ENCODE results near the gene NOCT.
"Not testable (repeated sequence)": the region's sequence is repeated elsewhere in the genome, so short reads cannot be mapped to it uniquely, and the experiment has no call there.

Gene NOCT

DNA sequence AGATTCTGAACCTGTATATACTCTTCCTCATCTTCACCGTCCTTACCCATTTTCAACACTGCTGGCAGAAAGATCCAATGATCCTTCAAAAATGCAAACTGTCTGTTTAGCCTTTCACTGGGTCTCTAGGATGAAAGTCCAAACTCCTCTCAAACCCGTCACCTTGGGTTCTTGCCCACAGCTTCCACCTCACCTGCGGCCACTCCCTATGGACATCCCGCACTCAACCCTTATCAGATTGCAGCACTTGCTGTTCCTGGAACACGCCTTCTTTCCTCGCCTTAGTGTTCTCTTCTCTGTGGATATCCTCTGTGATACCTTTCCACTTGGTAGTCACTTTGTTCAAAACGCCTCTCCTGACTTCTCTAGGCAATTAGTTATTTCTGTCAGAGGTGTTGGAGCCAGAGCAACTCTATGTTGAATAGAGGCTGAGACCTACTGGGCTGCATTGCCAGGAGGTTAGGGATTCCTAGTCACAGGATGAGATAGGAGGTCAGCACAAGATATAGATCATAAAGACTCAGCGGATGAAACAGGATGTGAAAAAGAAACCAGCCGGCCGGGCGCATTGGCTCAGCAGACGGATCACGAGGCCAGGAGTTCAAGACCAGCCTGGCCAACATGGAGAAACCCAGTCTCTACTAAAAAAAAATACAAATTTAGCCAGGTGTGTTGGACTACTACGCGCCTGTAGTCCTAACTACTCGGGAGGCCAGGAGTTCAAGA, 4.2 kb upstream of the NOCT start:
- DNase-seq: no peak

DNA sequence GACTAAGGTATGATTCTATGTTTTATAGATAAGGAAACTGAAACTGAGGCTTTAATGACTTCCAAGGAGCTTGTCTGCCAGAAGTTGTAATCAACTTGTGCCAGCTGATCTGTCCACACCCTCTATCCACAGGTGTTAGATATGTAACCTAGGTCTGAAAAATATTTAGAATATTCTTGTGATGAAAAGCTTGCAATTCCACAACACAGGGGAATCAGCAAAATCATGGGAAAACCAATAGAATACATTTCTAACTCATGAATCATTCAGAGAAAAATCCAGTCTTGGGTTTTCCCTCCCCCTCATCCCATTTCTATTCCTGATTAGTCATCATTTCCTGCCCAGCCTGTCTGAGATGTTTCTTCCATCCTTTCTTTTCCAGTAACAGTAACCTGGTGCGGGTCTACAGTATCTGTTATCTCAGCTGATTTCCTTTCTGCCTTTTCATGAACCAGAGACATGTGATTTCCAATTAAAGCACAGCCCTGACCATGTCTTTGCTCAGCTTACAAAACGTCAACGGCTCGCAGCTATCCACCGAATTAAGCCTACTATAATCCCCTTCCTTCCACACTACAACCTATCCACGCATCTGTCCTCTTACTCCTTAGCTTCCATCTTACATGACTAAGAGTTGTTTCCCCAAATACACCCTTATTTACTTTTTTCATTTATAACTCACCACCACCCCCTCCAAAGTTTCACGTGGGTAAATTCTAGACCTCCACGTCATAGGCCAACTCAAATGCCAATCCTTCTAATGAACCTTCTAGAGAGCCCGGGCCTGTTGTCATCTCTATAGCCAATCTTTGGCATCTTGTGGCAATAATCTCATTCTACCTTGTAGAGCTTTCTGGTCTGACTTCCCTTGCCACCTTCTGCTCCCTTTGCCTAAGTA, 961 bp upstream of the NOCT start:
- peak in 1 of 2 donors; percentile 7 for DNase-seq

DNA sequence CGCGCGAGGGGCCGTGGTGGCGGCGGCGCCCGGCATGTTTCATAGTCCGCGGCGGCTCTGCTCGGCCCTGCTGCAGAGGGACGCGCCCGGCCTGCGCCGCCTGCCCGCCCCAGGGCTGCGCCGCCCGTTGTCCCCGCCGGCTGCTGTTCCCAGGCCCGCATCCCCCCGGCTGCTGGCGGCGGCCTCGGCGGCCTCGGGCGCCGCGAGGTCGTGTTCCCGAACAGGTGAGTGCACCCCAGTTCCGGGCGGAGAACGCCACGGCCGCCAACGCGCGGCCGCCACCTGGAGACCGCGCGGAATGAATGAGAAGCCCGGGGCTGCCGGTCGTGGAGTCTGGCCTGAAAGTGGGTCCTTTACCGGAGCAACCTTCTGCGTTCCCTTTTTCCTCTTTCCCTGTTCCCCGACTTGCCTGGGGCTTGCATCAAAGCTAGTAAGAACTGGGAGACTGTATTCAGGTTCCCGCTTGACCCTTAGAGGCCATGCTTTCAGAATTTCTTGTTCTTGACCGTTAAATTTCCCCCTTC, 429 bp downstream of the NOCT start:
- peak; percentile 31 to 36 for DNase-seq

DNA sequence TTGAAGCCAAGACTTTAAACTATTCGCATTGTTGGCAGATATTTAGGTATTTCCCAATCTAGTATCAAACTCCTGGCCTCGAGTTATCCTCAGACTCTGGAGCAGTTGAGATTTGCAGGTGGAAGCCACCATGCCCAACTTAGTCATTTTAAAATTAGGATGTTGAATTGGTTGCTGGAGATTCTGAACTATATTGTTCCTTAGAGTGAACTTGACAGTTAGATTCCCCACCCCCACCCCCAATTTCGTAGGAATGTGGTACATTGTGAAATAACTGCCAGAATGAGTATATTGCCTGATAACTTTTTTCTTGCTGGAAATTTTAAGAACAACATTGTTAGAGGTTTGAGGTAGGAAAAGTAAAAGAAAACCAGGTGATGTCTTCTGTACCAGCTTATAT, 2.3 kb downstream of the NOCT start:
- DNase-seq: no peak

DNA sequence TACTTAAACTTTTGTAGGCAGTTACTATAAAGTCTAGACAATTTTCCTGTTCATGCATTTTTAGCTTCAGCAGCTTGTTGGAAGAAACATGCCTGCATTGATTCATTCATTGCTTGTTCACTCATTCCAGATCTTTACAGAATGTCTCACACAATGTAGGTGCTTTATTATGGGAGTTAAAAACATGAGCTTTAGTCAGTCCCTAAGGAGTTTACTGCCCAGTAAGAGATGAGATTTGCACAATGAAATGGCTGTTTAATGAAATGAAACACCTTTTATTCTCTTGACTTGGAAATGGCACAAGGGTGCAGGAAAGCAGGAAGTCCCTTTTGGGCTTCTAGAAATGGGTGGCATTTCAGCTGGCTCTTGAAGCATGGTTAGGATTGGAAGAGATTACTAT, 2.9 kb downstream of the NOCT start:
- DNase-seq: no peak

DNA sequence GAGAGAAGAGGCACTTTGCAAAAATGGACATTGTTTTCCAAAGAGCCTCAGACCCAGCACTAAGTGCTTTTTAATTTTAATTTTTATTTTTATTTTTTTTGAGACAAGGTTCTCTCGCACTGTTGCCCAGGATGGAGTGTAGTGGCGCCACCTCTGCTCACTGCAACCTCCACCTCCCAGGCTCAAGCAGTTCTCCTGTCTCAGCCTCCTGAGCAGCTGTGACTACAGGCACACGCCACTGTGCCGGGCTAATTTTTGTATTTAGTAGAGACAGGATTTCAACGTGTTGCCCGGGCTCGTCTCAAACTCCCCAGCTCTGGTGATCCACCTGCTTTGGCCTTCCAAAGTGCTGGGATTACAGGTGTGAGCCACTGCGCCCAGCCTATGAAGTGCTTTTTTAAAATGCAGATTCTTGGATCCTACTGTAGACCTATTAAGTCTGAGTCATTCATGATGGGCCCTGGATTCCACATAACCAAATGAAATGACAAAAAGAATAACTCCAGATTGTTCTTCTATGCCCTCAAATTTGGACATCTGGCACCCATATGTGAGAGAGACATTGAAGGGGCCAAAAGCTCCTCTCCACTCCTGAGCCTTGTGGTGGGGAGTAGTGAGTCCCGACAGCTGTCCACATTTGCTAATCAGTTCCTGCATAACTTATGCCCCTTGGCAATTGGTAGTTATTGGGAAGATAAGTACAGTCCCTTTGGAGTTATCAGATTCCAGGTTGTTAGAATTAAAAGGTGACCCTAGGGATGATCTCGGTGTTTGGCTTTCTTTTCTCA, 3.6 kb downstream of the NOCT start:
- no peak for DNase-seq

DNA sequence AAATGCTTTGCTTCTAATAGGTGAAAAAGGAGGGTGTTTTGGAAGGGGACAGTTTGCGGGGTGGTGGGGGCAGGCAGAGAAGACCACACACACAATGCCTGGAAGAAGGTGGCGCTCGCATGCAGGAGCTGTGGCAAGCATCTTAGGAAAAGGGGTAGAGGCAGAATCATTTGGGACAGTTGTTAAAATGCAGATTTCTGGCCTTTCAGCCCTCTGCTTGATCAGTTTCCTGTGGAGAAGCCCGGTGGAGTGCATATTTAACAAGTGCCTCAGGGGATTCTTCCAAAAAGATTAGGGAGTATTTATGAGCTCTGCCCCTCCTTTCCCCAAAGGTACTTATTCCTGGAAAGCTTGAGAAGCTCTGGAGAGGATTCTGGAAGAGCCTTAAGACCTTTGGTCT, 4.8 kb downstream of the NOCT start:
- no peak for DNase-seq

DNA sequence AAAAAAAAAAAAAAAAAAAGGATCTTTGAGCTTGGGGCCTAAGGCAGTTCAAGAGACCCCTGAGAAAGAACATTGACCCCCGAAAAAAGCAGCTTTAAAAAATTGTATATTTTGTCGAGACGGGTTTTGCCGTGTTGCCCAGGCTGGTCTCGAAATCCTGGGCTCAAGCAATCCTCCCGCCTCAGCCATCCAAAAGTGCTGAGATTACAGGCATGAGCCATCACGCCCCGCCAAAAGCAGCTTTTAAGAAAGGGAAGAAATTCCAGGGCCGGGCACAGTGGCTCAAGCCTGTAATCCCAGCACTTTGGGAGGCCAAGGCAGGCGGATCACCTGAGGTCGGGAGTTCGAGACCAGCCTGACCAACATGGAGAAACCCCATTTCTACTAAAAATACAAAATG, 5.5 kb downstream of the NOCT start:
- DNase-seq: not testable (repeated sequence)

DNA sequence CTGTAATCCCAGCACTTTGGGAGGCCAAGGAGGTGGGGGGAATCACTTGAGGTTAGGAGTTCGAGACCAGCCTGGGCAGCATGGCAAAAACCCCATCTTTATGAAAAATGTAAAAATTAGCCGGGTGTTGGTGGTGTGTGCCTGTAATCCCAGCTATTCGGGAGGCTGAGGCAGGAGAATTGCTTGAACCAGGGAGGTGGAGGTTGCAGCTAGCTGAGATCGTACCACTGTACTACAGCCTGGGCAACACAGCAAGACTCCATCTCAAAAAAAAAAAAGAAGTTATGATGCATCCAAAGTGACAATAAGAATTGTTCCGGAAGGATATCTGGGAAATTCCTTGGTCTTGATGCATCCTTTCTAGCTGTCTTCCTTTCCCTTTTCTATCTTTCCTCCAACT, 7.3 kb downstream of the NOCT start:
- no peak for DNase-seq

DNA sequence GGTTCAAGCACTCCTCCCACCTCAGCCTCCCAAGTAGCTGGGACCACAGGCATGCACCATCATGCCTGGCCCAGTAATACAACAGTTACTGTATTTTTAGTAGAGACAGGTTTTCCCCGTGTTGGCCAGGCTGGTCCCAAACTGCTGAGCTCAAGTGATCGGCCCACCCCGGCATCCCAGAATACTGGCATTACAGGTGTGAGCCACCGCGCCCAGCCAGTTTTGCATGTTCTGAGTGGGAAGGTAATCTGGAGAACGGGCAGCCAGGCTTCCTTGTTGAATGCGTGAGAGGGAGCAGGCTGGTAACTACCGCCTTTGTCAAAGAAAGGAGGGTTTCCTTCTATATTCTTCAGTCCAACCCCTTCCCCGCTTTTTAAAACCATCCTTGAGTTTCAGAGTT, 9.1 kb downstream of the NOCT start:
- DNase-seq: no peak

DNA sequence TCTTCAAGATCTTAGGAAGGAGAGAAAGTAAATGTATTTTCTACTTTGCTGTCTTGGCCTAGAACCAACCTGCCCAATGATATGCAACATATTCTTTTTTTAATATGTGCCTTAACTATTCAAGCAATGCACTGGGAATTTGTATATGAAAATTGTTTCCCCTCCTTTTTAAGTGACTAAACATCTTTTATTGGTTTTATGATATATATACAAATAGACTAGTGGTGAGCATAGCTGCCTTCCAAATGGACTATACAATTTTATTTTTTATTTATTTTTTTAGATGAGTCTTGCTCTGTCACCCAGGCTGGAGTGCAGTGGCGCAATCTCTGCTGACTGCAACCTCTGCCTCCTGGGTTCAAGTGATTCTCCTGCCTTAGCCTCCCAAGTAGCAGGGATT, 10.3 kb downstream of the NOCT start:
- no peak for DNase-seq

DNA sequence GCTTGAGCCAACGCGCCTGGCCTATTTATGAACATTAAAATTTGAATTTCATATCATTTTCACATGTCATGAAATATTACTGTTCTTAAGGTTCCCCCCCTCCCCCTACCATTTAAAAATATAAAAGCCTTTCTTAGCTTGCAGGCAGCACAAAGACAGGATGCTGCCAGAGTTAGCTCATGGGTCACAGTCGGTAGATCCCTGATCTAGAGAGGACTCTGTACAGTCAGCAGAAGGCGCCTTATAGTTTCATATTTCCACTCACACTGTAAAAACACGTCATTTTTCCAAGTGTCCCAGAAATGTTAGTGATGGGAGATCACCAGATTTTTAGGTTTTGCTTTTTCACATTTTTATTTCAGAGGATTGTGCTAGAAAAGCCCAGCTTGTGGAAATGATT, 12.2 kb downstream of the NOCT start:
- DNase-seq: no peak

DNA sequence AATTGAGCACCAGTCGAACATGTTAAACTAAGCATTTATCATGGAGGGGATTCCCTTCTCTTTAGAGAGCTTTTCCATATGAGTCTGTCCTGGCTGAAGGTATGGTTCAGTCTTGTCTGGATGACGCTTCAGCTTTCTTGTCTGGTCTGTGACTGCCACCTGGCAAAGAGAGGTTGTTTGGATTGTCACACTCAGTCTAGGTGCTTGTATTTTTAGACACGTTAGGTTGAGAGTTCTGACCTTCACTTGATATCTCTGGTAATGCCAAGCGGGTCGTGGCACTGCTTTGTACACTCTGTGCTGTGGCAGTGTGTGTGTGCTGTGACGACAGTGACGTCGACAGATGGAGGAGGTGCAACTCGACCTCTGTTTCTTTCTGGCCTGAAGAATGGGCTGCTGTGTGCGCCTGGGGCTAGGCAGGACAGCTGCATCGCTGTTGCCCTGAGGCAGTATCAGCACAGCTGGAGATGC, 12.6 kb downstream of the NOCT start:
- DNase-seq: no peak

DNA sequence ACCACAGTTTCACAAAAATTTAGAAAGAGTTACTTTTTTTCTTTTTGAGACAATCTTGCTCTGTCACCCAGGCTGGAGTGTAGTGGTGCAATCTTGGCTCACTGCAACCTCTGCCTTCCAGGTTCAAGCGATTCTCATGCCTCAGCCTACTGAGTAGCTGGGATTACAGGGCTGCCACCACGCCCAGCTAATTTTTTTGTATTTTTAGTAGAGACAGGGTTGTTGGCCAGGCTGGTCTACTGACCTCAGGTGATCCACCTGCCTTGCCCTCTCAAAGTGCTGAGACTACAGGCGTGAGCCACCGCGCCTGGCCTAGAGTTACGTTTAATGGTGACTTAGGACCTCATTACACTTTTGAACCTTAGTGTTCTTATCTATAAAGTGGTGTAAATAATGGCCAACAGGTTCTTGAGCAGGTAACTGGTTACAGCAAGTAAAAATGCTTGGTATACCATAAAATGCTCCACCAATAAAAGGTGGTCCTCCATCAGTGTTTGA, 14.3 kb downstream of the NOCT start:
- not testable (repeated sequence) for DNase-seq

DNA sequence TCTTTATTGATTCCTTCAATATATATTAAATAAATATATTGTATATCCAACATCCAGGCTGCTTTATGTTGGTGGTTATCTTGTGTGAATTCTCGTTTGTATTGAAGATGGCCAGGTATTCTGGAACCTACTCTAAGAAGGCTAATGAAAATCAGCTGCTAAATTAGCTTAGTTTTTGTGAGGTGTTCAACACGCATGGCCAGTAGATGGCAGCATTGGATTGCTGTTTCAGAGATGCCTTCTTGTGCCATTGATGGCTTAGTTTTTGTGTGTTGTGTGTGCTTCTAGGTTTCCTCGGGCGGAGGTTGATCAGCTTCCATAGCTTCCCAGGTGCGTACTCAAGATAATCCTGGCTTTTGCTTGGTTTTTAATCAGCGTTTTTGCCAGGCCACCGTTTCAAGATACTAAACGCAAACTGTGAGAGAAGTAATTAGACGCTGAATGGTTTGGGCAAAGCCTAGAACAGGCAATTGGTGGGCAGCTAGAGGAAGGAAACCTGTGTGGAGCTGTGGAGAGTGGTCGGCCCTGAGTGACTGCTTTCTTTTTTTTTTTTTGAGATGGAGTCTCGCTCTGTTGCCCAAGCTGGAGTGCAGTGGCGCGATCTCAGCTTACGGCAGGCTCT, 15.1 kb downstream of the NOCT start:
- peak; percentile 63 to 69 for DNase-seq

DNA sequence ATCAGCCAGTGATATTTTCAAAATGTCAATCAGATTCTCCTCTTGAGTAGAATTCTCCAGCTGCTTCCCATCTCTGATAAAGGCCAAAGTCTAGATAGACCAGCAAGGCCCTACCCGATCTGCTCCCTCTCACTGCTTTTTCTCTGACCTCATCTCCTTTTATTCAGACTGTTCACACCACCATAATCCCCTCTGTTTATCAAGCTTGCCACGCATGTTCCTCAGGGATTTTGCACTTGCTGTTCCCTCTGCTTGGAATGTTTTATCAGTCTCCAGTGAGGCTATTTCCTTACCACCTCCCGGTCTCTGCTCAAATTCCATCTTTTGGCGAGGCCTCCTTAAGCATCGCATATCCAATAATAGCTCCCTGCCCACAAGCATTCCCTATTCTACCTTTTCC, 20.1 kb downstream of the NOCT start:
- DNase-seq: no peak

DNA sequence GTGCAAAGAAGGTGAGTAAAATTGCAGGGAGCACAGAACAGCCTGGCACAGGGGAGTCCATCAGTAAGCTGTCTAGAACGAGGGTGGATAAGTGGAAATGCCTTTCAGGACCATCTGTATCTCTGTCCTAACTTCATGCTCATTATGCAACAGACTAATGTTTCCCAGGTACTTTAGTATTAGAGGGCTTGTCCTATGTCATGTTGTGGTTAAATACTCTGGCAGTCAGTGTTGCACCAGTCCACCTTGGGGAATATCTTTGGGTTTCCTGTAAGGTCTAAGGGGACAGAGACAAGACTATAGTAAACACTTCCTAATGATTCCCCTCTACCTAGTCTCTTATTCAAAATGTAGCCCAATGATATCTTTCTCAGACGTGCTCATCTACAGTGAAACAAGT, 21.3 kb downstream of the NOCT start:
- DNase-seq: no peak

DNA sequence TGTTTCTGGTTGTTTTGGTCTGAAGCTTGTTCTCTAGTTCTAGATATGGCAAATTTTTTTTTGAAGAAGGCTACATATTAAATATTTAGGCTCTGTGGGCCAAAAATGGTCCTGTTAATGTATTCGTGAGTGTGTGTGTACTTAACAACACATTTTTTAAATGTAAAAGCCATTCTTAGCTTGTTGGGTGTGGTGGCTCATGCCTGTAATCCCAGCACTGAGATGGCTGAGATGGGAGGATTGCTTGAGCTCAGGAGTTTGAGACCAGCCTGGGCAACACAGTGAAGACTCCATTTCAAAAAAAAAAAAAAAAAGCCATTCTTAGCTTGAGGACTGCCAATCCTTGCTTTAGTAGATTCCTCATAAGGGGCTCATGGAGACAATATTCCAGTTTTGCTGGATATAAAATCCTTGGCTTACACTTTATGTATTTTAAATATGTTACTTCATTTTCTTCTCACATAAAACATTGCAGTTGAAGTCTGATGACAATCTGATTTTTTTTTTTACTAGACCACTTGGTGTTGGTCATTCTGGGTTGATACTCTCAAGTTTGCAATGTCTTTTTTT, 23.4 kb downstream of the NOCT start:
- no peak for DNase-seq

DNA sequence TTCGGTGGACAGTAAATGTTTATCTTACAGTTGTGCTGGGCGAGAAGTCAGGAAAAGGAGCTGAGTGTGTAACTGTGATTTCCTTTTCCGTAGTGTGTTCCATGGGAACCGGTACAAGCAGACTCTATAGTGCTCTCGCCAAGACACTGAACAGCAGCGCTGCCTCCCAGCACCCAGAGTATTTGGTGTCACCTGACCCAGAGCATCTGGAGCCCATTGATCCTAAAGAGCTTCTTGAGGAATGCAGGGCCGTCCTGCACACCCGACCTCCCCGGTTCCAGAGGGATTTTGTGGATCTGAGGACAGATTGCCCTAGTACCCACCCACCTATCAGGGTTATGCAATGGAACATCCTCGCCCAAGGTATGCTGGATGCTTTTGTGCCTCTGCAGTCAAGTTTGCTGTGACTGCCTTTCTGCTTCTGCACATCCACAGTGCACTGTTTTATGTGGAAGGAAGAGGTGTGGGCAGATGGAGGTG, 27.4 kb downstream of the NOCT start:
- no peak for DNase-seq

DNA sequence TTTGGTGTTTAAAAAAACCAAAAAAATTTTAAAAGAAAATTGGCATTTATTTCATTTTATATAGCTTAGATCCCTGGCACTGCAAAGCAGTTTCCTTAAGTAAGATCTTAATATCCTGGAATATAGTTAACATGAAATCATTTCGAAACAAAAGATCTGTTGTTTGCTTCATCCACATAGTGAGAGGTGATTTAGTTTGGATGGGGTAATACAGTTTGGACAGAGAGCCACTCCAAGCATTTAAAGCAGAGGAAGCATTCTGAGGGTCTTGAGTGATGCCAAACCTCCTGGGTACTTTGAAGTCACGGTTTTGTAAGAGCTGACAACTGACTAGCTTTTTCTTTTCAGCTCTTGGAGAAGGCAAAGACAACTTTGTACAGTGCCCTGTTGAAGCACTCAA, 28.7 kb downstream of the NOCT start:
- no peak for DNase-seq

DNA sequence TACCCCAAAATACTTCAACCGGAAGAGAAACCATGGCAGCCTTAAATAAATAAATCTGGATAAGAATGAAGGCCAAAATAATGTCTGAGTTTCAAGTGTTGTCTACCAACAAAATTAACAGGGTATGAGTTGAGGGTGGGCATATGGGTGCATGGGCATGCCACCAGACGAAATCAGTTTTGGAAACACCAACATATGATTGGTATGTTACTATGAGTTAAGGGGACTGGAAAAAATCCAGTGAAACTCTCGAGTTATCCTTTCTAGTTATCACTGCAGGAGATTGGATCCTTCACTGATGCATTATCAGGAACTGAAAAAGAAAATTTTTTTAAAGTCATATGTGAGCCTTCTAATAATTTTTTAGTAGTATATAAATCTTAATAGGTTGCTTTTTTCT, 32.4 kb downstream of the NOCT start:
- DNase-seq: no peak

DNA sequence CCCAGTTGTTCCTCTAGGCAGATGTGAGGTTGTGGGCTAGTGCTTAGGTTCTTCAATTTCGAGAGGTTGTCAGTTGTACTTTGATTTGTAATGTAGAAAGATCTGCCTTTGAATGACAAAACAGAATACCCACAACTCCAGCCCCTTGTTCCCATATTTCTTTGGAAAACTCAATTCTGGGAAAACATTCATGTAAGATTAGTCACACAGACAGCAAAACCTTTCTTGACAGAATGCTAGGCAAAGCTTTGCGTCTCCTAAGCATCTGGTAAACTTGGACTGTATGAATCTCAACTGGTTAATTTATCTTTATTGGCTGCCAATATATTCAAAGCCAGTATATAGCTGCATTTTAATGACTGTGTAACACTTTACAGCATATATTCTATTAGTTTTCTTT, 34.9 kb downstream of the NOCT start:
- DNase-seq: no peak

Data from stimulated activated CD4-positive, alpha-beta T cell treated with anti-CD3 and anti-CD28 coated beads, Interleukin-2, amount 100 ng/mL, for 48 hours (primary cell).